Activated B cell treated with CpG ODN at 0.5 μM for 24 hours (primary cell): Measurements from ENCODE around the gene PLAAT4. TPM values are rescaled to one million over a fixed set of nuclear protein-coding genes. Genes with fewer than 3 reads are reported as not detected.

Source experiments
- ATAC-seq: fragments of 200-7000 bp; cut with Tn5 transposase; one replicate; pipeline ENCODE4 v1.10.0; 2021; ENCODE audit warnings: low read depth, mild to moderate bottlenecking, moderate library complexity
- CTCF ChIA-PET: fragments of 350-600 bp; sonication (Branson Sonifier 250); formaldehyde crosslinking; loops from one replicate; lab custom pipeline; 2021; ENCODE audit warnings: antibody characterized with exemption; lab: Charles Lee
- POLR2A ChIA-PET: fragments of 350-600 bp; sonication (Branson Sonifier 250); formaldehyde crosslinking; loops from one replicate; lab custom pipeline; 2021; ENCODE audit warnings: antibody characterized with exemption; lab: Charles Lee
- DNase-seq: peaks from one replicate; pipeline ENCODE4 v3.0.0; 2022
- H3K27ac Mint-ChIP-seq: one replicate; pipeline ENCODE4 v1.8.0; 2020; ENCODE audit warnings: mixed read lengths
- H3K27me3 Mint-ChIP-seq: one replicate; pipeline ENCODE4 v1.8.0; 2021; ENCODE audit warnings: mixed read lengths
- H3K36me3 Mint-ChIP-seq: one replicate; pipeline ENCODE4 v1.8.0; 2021; ENCODE audit warnings: low read depth, mixed read lengths
- H3K4me1 Mint-ChIP-seq: one replicate; pipeline ENCODE4 v1.8.0; 2021; ENCODE audit warnings: mixed read lengths
- H3K4me3 Mint-ChIP-seq: one replicate; pipeline ENCODE4 v1.8.0; 2020; ENCODE audit warnings: mild to moderate bottlenecking, mixed read lengths
- H3K9me3 Mint-ChIP-seq: one replicate; pipeline ENCODE4 v1.8.0; 2020; ENCODE audit warnings: mixed read lengths
- CTCF ChIP-seq: fragments of 200-600 bp; IDR thresholded peaks from one replicate; pipeline ENCODE4 v1.8.0; 2022; ENCODE audit warnings: antibody characterized with exemption, mild to moderate bottlenecking
- intact Hi-C: fragments of 100-400 bp; cut with micrococcal nuclease; formaldehyde crosslinking; loops from one replicate; pipeline ENCODE4 v1.15.1; 2024
- total RNA-seq: library from RNA; stranded (reverse); gene quantifications from 2 replicates; pipeline ENCODE4 v1.2.3, GENCODE V29; 2022

The PLAAT4 gene
- total RNA-seq, 1 donor from 2014 or later: 4.7 TPM

GRCh38 chr11:63564056-63564774 is 27.6 kb downstream of the PLAAT4 start:
- peaks cover 8% of the 10 kb centered on the region for H3K27me3 Mint-ChIP-seq
- DNase-seq (no peak), ATAC-seq (no peak)
- no peaks in the 10 kb centered on the region for H3K9me3 Mint-ChIP-seq
- CTCF ChIA-PET: no interaction called here
- no peaks in the 10 kb centered on the region for H3K36me3 Mint-ChIP-seq
- intact Hi-C loops: loop anchor here (10.0 kb wide), 1 partner anchor 679 kb away; the partner anchor contains the start of gene SLC3A2
- TF ChIP-seq CTCF: no peak
- no peak overlapping the region for H3K27ac Mint-ChIP-seq
- H3K4me1 Mint-ChIP-seq: peaks cover 49% of the 10 kb centered on the region
- POLR2A ChIA-PET: no interaction called here
- H3K4me3 Mint-ChIP-seq: no peak overlapping the region

GRCh38 chr11:63564784-63565350 is 28.3 kb downstream of the PLAAT4 start:
- DNase-seq (no peak), ATAC-seq (no peak)
- no peak for TF ChIP-seq CTCF
- no peaks in the 10 kb centered on the region for H3K36me3 Mint-ChIP-seq
- H3K9me3 Mint-ChIP-seq: no peaks in the 10 kb centered on the region
- CTCF ChIA-PET: no interaction called here
- H3K27me3 Mint-ChIP-seq: peaks cover 7% of the 10 kb centered on the region
- POLR2A ChIA-PET: no interaction called here
- no peak overlapping the region for H3K27ac Mint-ChIP-seq
- H3K4me3 Mint-ChIP-seq: no peak overlapping the region
- H3K4me1 Mint-ChIP-seq: peaks cover 49% of the 10 kb centered on the region
- intact Hi-C loops: loop anchor here (5.0 to 10.0 kb wide), 3 partner anchors 47 to 1013 kb away; partner anchors contain the start of genes PLAAT3 and SLC3A2

- Mint-ChIP-seq H3K4me3 (peak overlapping the region; percentile 78), H3K9me3 (no peaks in the 10 kb centered on the region), H3K27me3 (peaks cover 5% of the 10 kb centered on the region), H3K36me3 (no peaks in the 10 kb centered on the region), H3K27ac (peak overlapping the region; percentile 96), H3K4me1 (peaks cover 58% of the 10 kb centered on the region)
- intact Hi-C loops: loop anchor here (1.0 to 10.0 kb wide), 6 partner anchors 22 to 1015 kb away; partner anchors contain the start of genes ATL3, PLAAT3, PLAAT4 and SLC3A2
- POLR2A ChIA-PET: interaction anchor here (0.6 to 1.0 kb wide), 4 partner anchors 14 to 1714 kb away, joined by 3 to 8 read pairs (median 5); partner anchors contain the start of gene SLC3A2
- TF ChIP-seq CTCF: no peak
- peak; percentile 44 for DNase-seq
- peak; percentile 79 for ATAC-seq
- CTCF ChIA-PET: interaction anchor here (1.5 kb wide), 1 partner anchor 89 kb away, joined by 8 read pairs; no protein-coding TSS in a partner anchor
Observed at GRCh38 chr11:63567044-63567840, 30.6 kb downstream of the PLAAT4 start.

- DNase-seq (no peak), ATAC-seq (no peak)
- Mint-ChIP-seq H3K27me3 (peaks cover 2% of the 10 kb centered on the region), H3K9me3 (no peaks in the 10 kb centered on the region), H3K4me1 (peaks cover 63% of the 10 kb centered on the region), H3K4me3 (no peak overlapping the region), H3K27ac (no peak overlapping the region), H3K36me3 (no peaks in the 10 kb centered on the region)
- TF ChIP-seq CTCF: no peak
- intact Hi-C loops: loop anchor here (5.0 to 10.0 kb wide), 3 partner anchors 43 to 1017 kb away; partner anchors contain the start of genes PLAAT3 and SLC3A2
- CTCF ChIA-PET: no interaction called here
- POLR2A ChIA-PET: no interaction called here
Observed at GRCh38 chr11:63569570-63569969, 33.0 kb downstream of the PLAAT4 start.
